IPS DF 6.9 (cell line): ENCODE results near the gene SFMBT1.

Experiments
- DNase-seq: peaks from one replicate; pipeline ENCODE4 v3.0.0-alpha.2; 2013; ENCODE audit warnings: low read depth, low spot score
- H3K27ac ChIP-seq: one replicate; pipeline ENCODE4 v1.5.1; 2013; ENCODE audit warnings: low read length, control low read depth
- H3K27me3 ChIP-seq: 2 replicates; pipeline ENCODE4 v1.6.1; 2013; ENCODE audit warnings: mild to moderate bottlenecking, low read length; ENCODE audit not compliant: control insufficient read depth, insufficient read depth
- H3K36me3 ChIP-seq: 2 replicates; pipeline ENCODE4 v1.6.1; 2013; ENCODE audit warnings: low read length; ENCODE audit not compliant: control insufficient read depth, insufficient read depth
- H3K4me1 ChIP-seq: 2 replicates; pipeline ENCODE4 v1.6.1; 2013; ENCODE audit warnings: low read length; ENCODE audit not compliant: control insufficient read depth, insufficient read depth
- H3K4me3 ChIP-seq: 2 replicates; pipeline ENCODE4 v1.5.1; 2013; ENCODE audit warnings: mild to moderate bottlenecking, low read length
- H3K9me3 ChIP-seq: 2 replicates; pipeline ENCODE4 v1.6.1; 2013; ENCODE audit warnings: low read length, inconsistent platforms; ENCODE audit not compliant: control insufficient read depth, insufficient read depth
- WGBS: extraction: QIAGEN DNeasy Blood & Tissue Kit; methylation state at CpG from one replicate; pipeline ENCODE4 v1.1.7; 2013; ENCODE audit warnings: mixed read lengths, missing lambda C conversion rate; ENCODE audit not compliant: insufficient read length, insufficient coverage; 5-methylcytosine and 5-hydroxymethylcytosine counted together

Gene SFMBT1

GRCh38 chr3:53081318-53081717, 35.4 kb upstream of the SFMBT1 start:
- H3K27me3 ChIP-seq: no peaks in the 10 kb centered on the region
- WGBS: no CpG with 5 or more reads among the region's 5 CpGs
- H3K27ac ChIP-seq: no peak overlapping the region
- no peaks in the 10 kb centered on the region for H3K9me3 ChIP-seq
- DNase-seq: no peak
- H3K36me3 ChIP-seq: no peaks in the 10 kb centered on the region
- no peak overlapping the region for H3K4me3 ChIP-seq
- H3K4me1 ChIP-seq: no peaks in the 10 kb centered on the region

- no peak for DNase-seq
- Histone ChIP-seq H3K4me3 (no peak overlapping the region), H3K27ac (no peak overlapping the region), H3K4me1 (no peaks in the 10 kb centered on the region), H3K36me3 (no peaks in the 10 kb centered on the region), H3K9me3 (no peaks in the 10 kb centered on the region), H3K27me3 (no peaks in the 10 kb centered on the region)
- WGBS: no CpG with 5 or more reads among the region's 7 CpGs
These were observed 34.8 kb upstream of the SFMBT1 start for GRCh38 chr3:53080612-53081205.

GRCh38 chr3:53079791-53080555, 34.1 kb upstream of the SFMBT1 start:
- no peak overlapping the region for H3K4me3 ChIP-seq
- no peak for DNase-seq

GRCh38 chr3:53079147-53079546, 33.3 kb upstream of the SFMBT1 start:
- no CpG with 5 or more reads among the region's 6 CpGs for WGBS
- Histone ChIP-seq H3K9me3 (no peaks in the 10 kb centered on the region), H3K27ac (no peak overlapping the region), H3K4me3 (no peak overlapping the region), H3K27me3 (no peaks in the 10 kb centered on the region), H3K36me3 (no peaks in the 10 kb centered on the region), H3K4me1 (no peaks in the 10 kb centered on the region)
- DNase-seq: no peak

More at GRCh38 chr3:53079791-53080555, 34.1 kb upstream of the SFMBT1 start:
- Histone ChIP-seq H3K4me1 (no peaks in the 10 kb centered on the region), H3K9me3 (no peaks in the 10 kb centered on the region), H3K27ac (no peak overlapping the region), H3K27me3 (no peaks in the 10 kb centered on the region), H3K36me3 (no peaks in the 10 kb centered on the region)
- WGBS: no CpG with 5 or more reads among the region's 12 CpGs

GRCh38 chr3:53078656-53079055, 32.8 kb upstream of the SFMBT1 start:
- DNase-seq: no peak
- WGBS: no CpG with 5 or more reads among the region's 3 CpGs

GRCh38 chr3:53077476-53078220, 31.8 kb upstream of the SFMBT1 start:
- Histone ChIP-seq H3K4me3 (no peak overlapping the region), H3K4me1 (peaks cover 7% of the 10 kb centered on the region; the same call in 1 of the 2 replicates), H3K9me3 (no peaks in the 10 kb centered on the region), H3K36me3 (no peaks in the 10 kb centered on the region), H3K27me3 (no peaks in the 10 kb centered on the region), H3K27ac (no peak overlapping the region)
- DNase-seq: no peak
- no CpG with 5 or more reads among the region's 10 CpGs for WGBS

More at GRCh38 chr3:53078656-53079055, 32.8 kb upstream of the SFMBT1 start:
- Histone ChIP-seq H3K9me3 (no peaks in the 10 kb centered on the region), H3K27me3 (no peaks in the 10 kb centered on the region), H3K36me3 (no peaks in the 10 kb centered on the region), H3K27ac (no peak overlapping the region), H3K4me3 (no peak overlapping the region), H3K4me1 (no peaks in the 10 kb centered on the region; the same call in 1 of the 2 replicates)

- no peak overlapping the region for H3K4me3 ChIP-seq
- H3K4me1 ChIP-seq: peaks cover 9% of the 10 kb centered on the region; the same call in 1 of the 2 replicates
- no peak for DNase-seq
- no peak overlapping the region for H3K27ac ChIP-seq
- no peaks in the 10 kb centered on the region for H3K9me3 ChIP-seq
- no peaks in the 10 kb centered on the region for H3K36me3 ChIP-seq
- WGBS: no CpG with 5 or more reads among the region's 3 CpGs
- no peaks in the 10 kb centered on the region for H3K27me3 ChIP-seq
These were observed 29.9 kb upstream of the SFMBT1 start for GRCh38 chr3:53075743-53076140.

- WGBS: no CpG with 5 or more reads among the region's 9 CpGs
- H3K4me1 ChIP-seq: peaks cover 9% of the 10 kb centered on the region; the same call in 1 of the 2 replicates
- no peak overlapping the region for H3K27ac ChIP-seq
- no peak overlapping the region for H3K4me3 ChIP-seq
- no peak for DNase-seq
- H3K36me3 ChIP-seq: no peaks in the 10 kb centered on the region
- no peaks in the 10 kb centered on the region for H3K27me3 ChIP-seq
- H3K9me3 ChIP-seq: no peaks in the 10 kb centered on the region
These were observed 29.2 kb upstream of the SFMBT1 start for GRCh38 chr3:53074761-53075742.

- no peaks in the 10 kb centered on the region for H3K27me3 ChIP-seq
- H3K4me1 ChIP-seq: peaks cover 9% of the 10 kb centered on the region; the same call in 1 of the 2 replicates
- no peaks in the 10 kb centered on the region for H3K36me3 ChIP-seq
- no CpG with 5 or more reads among the region's 1 CpG for WGBS
- DNase-seq: no peak
- no peak overlapping the region for H3K4me3 ChIP-seq
- H3K9me3 ChIP-seq: no peaks in the 10 kb centered on the region
- H3K27ac ChIP-seq: no peak overlapping the region
These were observed 28.5 kb upstream of the SFMBT1 start for GRCh38 chr3:53074366-53074696.
